K562 (cell line): Measurements from ENCODE around the gene SELENOI. TPM values are rescaled to one million over a fixed set of nuclear protein-coding genes. Genes with fewer than 3 reads are reported as not detected.

ENCODE experiments used
- BRD9 ChIP-seq: fragments of 450-650 bp; IDR thresholded peaks from 2 replicates; pipeline ENCODE4 v1.6.1; 2018; ENCODE audit warnings: low read depth; ENCODE audit not compliant: partially characterized antibody
- CBX5 ChIP-seq: IDR thresholded peaks from 2 replicates; pipeline ENCODE4 v1.6.1; 2014; ENCODE audit warnings: low read depth, borderline replicate concordance
- CEBPZ ChIP-seq: fragments of 150-350 bp; IDR thresholded peaks from 2 replicates; pipeline ENCODE4 v1.6.1; 2014; ENCODE audit warnings: low read depth, mild to moderate bottlenecking, low read length, borderline replicate concordance
- DDX20 ChIP-seq: fragments of 450-650 bp; IDR thresholded peaks from 2 replicates; pipeline ENCODE4 v1.6.1; 2016; ENCODE audit warnings: missing genetic modification characterization, low read depth, mild to moderate bottlenecking, missing compliant biosample characterization, moderate library complexity
- JUND ChIP-seq, 2 experiments: IDR thresholded peaks; 2 replicates in 1 of 2; 3 replicates in 1 of 2; pipeline ENCODE4 v1.6.1; 2011; ENCODE audit warnings: borderline replicate concordance in 2 of 2, low read depth in 2 of 2, low read length in 2 of 2, improper control_type of control experiment in 1 of 2, missing biosample characterization in 1 of 2, missing genetic modification characterization in 1 of 2, missing genetic modification reagents in 1 of 2
- MNT ChIP-seq, 2 experiments: fragments of 450-650 bp; conservative IDR thresholded peaks; 2 replicates each; pipeline ENCODE4 v1.6.1; 2017; ENCODE audit warnings: mild to moderate bottlenecking in 2 of 2, moderate library complexity in 2 of 2
- MTA1 ChIP-seq: fragments of 450-650 bp; IDR thresholded peaks from 2 replicates; pipeline ENCODE4 v1.6.1; 2017; ENCODE audit warnings: borderline replicate concordance
- NCOR1 ChIP-seq: fragments of 450-650 bp; IDR thresholded peaks from 2 replicates; pipeline ENCODE4 v1.6.1; 2016; ENCODE audit warnings: mild to moderate bottlenecking, moderate library complexity
- PCBP2 ChIP-seq: fragments of 200-400 bp; formaldehyde crosslinking; IDR thresholded peaks from 2 replicates; pipeline ENCODE4 v1.6.1; 2018; ENCODE audit warnings: low read length, low read depth, mild to moderate bottlenecking, moderate library complexity; ENCODE audit not compliant: poor library complexity, severe bottlenecking
- PHF8 ChIP-seq: fragments of 200-600 bp; sonication (generic); IDR thresholded peaks from 2 replicates; pipeline ENCODE4 v1.6.1; 2012; ENCODE audit warnings: mixed run types, mild to moderate bottlenecking, inconsistent platforms, low read length, moderate library complexity, borderline replicate concordance
- RREB1 ChIP-seq: fragments of 250-450 bp; sonication (Bioruptor Pico); IDR thresholded peaks from 2 replicates; pipeline ENCODE4 v1.4.0; 2020
- TCF7 ChIP-seq: sonication (generic); IDR thresholded peaks from 2 replicates; pipeline ENCODE4 v1.6.1; 2016; ENCODE audit warnings: antibody characterized with exemption, borderline replicate concordance
- XRCC5 ChIP-seq: fragments of 200-400 bp; formaldehyde crosslinking; IDR thresholded peaks from 2 replicates; pipeline ENCODE4 v1.6.1; 2017; ENCODE audit warnings: low read depth, mild to moderate bottlenecking, low read length
- ZBTB34 ChIP-seq: fragments of 250-450 bp; sonication (Bioruptor Pico); IDR thresholded peaks from 2 replicates; pipeline ENCODE4 v1.8.0; 2021; ENCODE audit warnings: mild to moderate bottlenecking, moderate library complexity
- polyA plus RNA-seq, 8 experiments: library from polyadenylated mRNA; depleted of rRNA in 4 of 8; stranded (reverse) in 5 of 8; unstranded in 3 of 8; fragments of >200 nt; fragmentation: Nextera tagmentation in 2 of 8; fragmentation: Illumina TruSeq in 1 of 8; extraction: Ambion mirVana in 2 of 8; extraction: Trizol in 1 of 8; gene quantifications; 2 replicates each; pipeline versions ENCODE4 v1.2.1 to v1.2.3, GENCODE V29; 2011 to 2014; ENCODE audit warnings: inconsistent platforms in 1 of 8, missing spikeins in 1 of 8
- total RNA-seq, 7 experiments: library from RNA; depleted of rRNA in 6 of 7; stranded (reverse); fragments of >200 nt in 6 of 7; fragmentation: Illumina TruSeq in 2 of 7; extraction: Trizol in 2 of 7; gene quantifications; 2 replicates each; pipeline versions ENCODE4 v1.2.1 to v1.2.3, GENCODE V29; 2011 to 2021; ENCODE audit warnings: low replicate concordance in 1 of 7

The SELENOI gene
- total and polyA plus RNA-seq, 9 of the 15 experiments (the other 6 are each of a cell fraction or from before 2014, with no cell fraction given): 9.6 to 46.9 (median 24.4) TPM

GRCh38 chr2:26344581-26345282 is 1.2 kb upstream of the SELENOI start (continued):
- TF ChIP-seq RREB1: no peak
- TF ChIP-seq PCBP2: no peak
- TF ChIP-seq DDX20 (tag): no peak
- TF ChIP-seq TCF7: no peak
- TF ChIP-seq PHF8: no peak
- TF ChIP-seq NCOR1: peak; percentile 61
- TF ChIP-seq MNT (conservative IDR thresholded peaks at IDR 0.05): peak in 1 of 2 experiments; percentile 26; a peak in 2 of 4 replicates
- TF ChIP-seq JUND (IDR thresholded peaks at IDR 0.05; ENCODE audit: borderline replicate concordance, low read depth, low read length): peak; percentile 98
- peak; percentile 96 for TF ChIP-seq JUND (tag; IDR thresholded peaks at IDR 0.05; ENCODE audit: borderline replicate concordance, low read depth, low read length)
- no peak for TF ChIP-seq CBX5
- TF ChIP-seq CEBPZ: no peak
- peak; percentile 51 for TF ChIP-seq BRD9
- no peak for TF ChIP-seq ZBTB34
- no peak for TF ChIP-seq XRCC5
- no peak for TF ChIP-seq MTA1
